Mesodermal cell (in vitro differentiated cells): ENCODE data around the gene HDGF.

Source experiments
- H3K27ac ChIP-seq: 2 replicates; pipeline ENCODE4 v1.7.0; 2013; ENCODE audit warnings: mild to moderate bottlenecking, low read depth, low read length, moderate library complexity; ENCODE audit not compliant: severe bottlenecking
- H3K36me3 ChIP-seq: 2 replicates; pipeline ENCODE4 v1.7.1; 2013; ENCODE audit warnings: mild to moderate bottlenecking, low read length, moderate library complexity; ENCODE audit not compliant: control insufficient read depth, insufficient read depth
- H3K4me1 ChIP-seq: one replicate; pipeline ENCODE4 v1.7.1; 2013; ENCODE audit warnings: mild to moderate bottlenecking, low read length; ENCODE audit not compliant: insufficient read depth, control insufficient read depth, poor library complexity, severe bottlenecking
- H3K4me3 ChIP-seq: 2 replicates; pipeline ENCODE4 v1.7.0; 2013; ENCODE audit warnings: low read length, control low read depth, mild to moderate bottlenecking; ENCODE audit not compliant: insufficient read depth, poor library complexity, severe bottlenecking; ENCODE audit errors: extremely low read depth
- H3K9me3 ChIP-seq: 2 replicates; pipeline ENCODE4 v1.7.1; 2013; ENCODE audit warnings: mild to moderate bottlenecking, low read length, moderate library complexity; ENCODE audit not compliant: control insufficient read depth
- WGBS, 2 experiments: methylation state at CpG; one replicate each; pipeline ENCODE4 v1.1.5; 2013; ENCODE audit warnings: missing lambda C conversion rate in 2 of 2; ENCODE audit not compliant: insufficient coverage in 2 of 2; 5-methylcytosine and 5-hydroxymethylcytosine counted together

Gene HDGF

DNA sequence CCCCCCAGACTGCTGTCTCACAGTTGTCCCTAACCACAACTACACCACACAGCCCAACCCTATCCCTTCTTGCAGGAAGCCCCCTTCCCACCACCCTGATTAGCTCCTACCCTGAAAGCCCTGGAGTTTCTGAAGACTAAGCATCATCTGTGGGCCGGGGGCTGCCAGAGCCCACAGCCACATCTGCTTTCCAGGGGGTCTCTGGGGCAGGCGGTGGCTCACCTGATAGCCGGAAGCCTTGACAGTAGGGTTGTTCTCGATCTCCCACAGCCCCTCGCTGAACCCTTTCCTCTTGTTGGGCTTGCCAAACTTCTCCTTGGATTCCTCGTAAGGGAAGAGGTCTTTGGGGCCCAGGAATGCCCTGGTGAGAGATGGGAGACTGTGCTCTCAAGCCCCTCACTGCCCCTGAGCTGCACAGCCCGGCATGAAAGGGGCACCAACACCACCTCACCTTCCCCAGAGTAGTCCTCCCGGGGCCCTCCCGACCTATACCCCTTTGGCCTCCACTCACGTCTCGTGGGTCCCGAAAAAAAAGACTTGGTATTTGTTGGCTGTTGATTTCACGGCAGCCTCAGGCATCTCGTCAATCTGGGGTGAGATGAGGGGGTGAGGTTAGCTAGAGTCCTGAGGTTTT, 6.6 kb downstream of the HDGF start:
- H3K4me1 ChIP-seq, result peaks cover 42% of the 10 kb centered on the region
- H3K9me3 ChIP-seq, result no peaks in the 10 kb centered on the region
- peaks cover 57% of the 10 kb centered on the region for H3K36me3 ChIP-seq
- no peak overlapping the region for H3K4me3 ChIP-seq
- H3K27ac ChIP-seq, result peak overlapping the region; percentile 49
- 91 to 97% methylated on average over 4 to 7 of the region's 14 CpGs for WGBS, 2 experiments

GRCh38 chr1:156744344-156744743, 7.1 kb downstream of the HDGF start:
- peaks cover 51% of the 10 kb centered on the region for H3K36me3 ChIP-seq
- 92 to 100% methylated on average over 1 to 9 of the region's 12 CpGs for WGBS, 2 experiments
- no peak overlapping the region for H3K4me3 ChIP-seq
- no peaks in the 10 kb centered on the region for H3K9me3 ChIP-seq
- peaks cover 36% of the 10 kb centered on the region for H3K4me1 ChIP-seq
- peak overlapping the region; percentile 29 for H3K27ac ChIP-seq

DNA sequence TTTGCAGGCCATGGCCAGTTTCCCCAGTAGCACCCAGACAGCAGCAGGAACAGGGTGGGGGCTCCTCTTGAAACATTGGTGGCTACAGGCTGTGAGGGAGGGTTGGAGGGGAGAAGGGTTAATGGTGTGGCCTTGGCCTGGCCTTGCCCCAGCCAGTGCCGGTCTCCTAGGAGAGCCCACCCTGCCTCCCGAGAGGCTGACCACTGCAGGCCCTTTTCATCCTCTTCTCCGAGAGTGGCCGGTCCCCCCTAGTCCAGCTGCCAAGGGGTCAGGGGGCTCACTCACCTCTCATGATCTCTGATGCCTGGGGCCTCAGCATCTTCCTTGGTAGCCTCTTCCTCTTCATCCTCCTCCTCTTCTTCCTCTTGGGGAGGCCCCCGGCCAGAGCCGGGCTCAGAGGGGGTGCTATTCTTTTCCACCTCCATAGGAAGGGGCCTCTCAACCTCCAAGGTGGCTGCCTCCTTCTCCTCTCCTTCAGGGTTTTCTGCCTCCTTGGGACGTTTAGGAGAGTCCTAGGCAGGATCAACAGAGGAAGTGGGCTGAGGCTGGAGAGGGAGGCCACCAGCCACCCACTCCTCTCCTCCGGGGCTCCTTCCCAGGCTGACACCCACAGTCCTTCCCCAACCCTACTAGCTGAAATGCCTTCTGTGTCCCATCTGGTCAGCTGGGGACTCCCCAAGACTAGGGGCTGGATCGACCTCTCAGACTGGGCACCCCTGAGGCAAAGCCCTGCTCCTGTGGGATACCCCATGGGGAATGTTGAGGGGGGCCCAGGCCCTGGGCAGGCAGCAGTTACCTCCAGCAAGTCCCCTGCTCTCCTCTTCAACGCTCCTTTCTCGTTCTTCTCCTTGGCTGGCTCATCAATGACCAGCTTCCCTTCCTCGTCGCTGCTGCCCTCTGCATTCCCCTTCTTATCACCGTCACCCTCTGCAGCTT, 7.8 kb downstream of the HDGF start:
- 96 to 100% methylated on average over 10 to 12 of the region's 14 CpGs for WGBS, 2 experiments
- H3K36me3 ChIP-seq, result peaks cover 49% of the 10 kb centered on the region

DNA sequence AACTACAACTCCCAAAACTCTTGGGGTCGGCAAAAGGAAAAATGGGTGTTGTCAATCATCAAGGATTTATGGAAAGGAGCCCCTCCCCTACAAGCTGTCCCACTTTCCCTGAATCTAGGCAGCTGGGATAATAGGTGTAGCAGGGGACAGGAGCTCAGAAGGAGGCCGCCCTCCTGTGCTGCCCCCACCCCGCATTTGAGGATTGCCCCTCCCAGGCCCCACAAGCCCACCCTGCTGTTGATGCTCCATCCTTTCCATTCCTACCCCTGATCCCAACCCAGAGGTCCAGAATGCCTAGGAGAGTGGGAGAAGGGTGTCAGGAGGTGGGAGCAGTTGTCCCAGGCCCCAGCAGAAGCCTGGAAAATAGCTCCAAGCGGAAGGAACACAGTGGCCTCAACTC, 8.7 kb downstream of the HDGF start:
- H3K4me1 ChIP-seq, result peaks cover 21% of the 10 kb centered on the region
- H3K4me3 ChIP-seq, result no peak overlapping the region
- WGBS, 2 experiments, result 93 to 100% methylated on average over 1 to 2 of the region's 4 CpGs
- peaks cover 58% of the 10 kb centered on the region for H3K36me3 ChIP-seq
- H3K27ac ChIP-seq, result no peak overlapping the region
- no peaks in the 10 kb centered on the region for H3K9me3 ChIP-seq

More for the DNA sequence above, 7.8 kb downstream of the HDGF start:
- Histone ChIP-seq H3K27ac (peak overlapping the region; percentile 29), H3K9me3 (no peaks in the 10 kb centered on the region), H3K4me3 (no peak overlapping the region), H3K4me1 (peaks cover 29% of the 10 kb centered on the region)

DNA sequence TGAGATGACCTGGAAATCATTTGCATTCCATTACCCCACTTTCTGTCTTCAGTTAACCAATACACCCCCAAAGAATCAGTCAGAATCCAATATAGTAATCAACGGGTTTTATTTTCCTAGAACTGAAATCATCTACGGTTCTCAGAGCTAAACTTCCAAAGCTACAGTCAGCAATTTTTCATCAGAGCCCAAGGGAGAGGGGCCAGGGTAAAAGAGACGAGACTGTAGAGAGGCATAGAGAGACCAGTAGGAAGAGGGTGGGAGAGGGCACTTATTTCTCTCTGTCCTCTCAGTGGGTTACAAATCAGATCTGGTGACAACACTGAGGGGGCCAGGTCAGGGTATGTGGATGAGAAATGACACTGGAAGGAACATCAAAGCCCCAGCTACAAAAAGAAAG, 9.5 kb downstream of the HDGF start:
- no peak overlapping the region for H3K4me3 ChIP-seq
- peaks cover 17% of the 10 kb centered on the region for H3K4me1 ChIP-seq
- WGBS, 2 experiments, result 100% methylated on average over 1 to 2 of the region's 3 CpGs
- peaks cover 66% of the 10 kb centered on the region for H3K36me3 ChIP-seq
- peak overlapping the region; percentile 76 for H3K27ac ChIP-seq
- no peaks in the 10 kb centered on the region for H3K9me3 ChIP-seq

DNA sequence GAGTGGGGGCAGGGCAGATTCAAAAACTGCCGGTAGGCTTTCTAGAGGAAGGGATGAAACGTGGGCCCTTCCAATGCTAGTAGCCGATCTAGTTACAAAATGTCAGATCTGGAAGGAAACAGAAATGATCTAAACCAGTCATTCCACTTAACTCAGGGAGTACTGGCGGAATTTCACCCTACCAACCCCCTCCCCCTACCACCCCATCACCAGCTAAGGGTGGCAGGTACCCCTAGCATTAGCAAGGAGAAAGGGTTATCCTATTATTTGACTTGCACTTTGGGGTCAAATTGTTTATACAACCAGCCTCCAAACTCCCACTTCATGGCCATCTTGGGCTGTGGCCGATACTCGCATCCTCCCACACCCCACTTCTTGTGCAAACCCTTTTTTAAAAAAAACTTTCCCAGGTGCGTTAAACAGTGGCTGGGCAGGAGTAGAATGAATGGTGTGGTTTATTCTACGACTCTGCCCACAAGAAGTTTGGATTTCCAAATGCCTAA, 9.9 kb downstream of the HDGF start:
- Histone ChIP-seq H3K4me1 (peaks cover 14% of the 10 kb centered on the region), H3K9me3 (no peaks in the 10 kb centered on the region), H3K36me3 (peaks cover 70% of the 10 kb centered on the region), H3K27ac (peak overlapping the region; percentile 76), H3K4me3 (peak overlapping the region; percentile 11)
- WGBS, 2 experiments, result 0% methylated on average over 2 of the region's 8 CpGs

DNA sequence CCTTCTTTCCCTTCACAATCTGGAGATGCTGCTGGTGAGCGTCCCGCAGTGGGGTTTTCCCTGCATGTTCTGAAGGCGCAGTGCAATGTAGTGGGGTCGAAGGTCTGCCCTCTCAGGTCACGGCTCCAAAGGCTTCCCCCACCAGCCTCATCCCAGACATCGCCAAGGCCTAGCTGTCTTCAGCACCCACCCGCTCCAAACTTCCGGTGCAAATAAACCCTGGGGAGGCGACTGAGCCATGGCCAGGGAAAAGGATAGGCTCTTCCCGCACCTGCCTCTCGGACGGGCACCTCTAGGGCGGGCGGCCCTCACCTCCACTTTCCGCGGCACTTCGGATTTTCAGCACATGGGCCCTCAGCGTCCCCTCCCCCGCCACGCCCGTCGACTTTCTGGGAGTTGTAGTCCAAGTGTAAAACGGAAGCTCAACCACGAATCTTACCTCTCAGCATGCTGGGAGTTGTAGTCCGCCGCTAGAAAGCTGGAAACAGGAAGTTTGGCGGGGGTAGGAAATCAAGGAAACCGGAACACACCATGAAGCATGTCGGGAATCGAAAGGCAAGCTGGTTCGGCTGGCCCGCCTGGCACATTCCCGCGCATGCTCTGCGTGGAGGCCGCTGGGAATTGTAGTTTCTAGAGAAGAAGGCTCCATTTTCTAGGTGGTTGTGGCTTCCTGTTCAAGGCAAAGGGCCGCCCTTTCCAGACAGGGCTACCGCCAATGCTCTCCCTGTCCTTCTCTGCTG, 10.6 kb downstream of the HDGF start, which contains the start of gene MRPL24:
Gene MRPL24, minus strand, starts transcription at position 348 of the 740 bp plus-strand sequence. CDS start 2,384 bp downstream, outside the sequence.
- H3K9me3 ChIP-seq, result no peaks in the 10 kb centered on the region
- H3K27ac ChIP-seq, result peak within 1 kb of the TSS; percentile 76
- peaks cover 77% of the 10 kb centered on the region for H3K36me3 ChIP-seq
- WGBS, 2 experiments, result 1 to 2% methylated on average over 22 to 30 of the region's 38 CpGs
- peaks cover 8% of the 10 kb centered on the region for H3K4me1 ChIP-seq
- peak within 1 kb of the TSS; percentile 69 for H3K4me3 ChIP-seq

GRCh38 chr1:156740237-156740740, 11.2 kb downstream of the HDGF start:
- Histone ChIP-seq H3K27ac (peak overlapping the region; percentile 62), H3K9me3 (no peaks in the 10 kb centered on the region)

GRCh38 chr1:156738916-156739315, 12.6 kb downstream of the HDGF start:
- no CpG with 5 or more reads among the region's 2 CpGs for WGBS, 2 experiments
- H3K4me3 ChIP-seq, result no peak overlapping the region
- H3K36me3 ChIP-seq, result peaks cover 65% of the 10 kb centered on the region
- no peaks in the 10 kb centered on the region for H3K9me3 ChIP-seq
- H3K4me1 ChIP-seq, result peaks cover 6% of the 10 kb centered on the region
- H3K27ac ChIP-seq, result no peak overlapping the region

More at GRCh38 chr1:156740237-156740740, 11.2 kb downstream of the HDGF start:
- Histone ChIP-seq H3K36me3 (peaks cover 77% of the 10 kb centered on the region), H3K4me3 (peak overlapping the region; percentile 69), H3K4me1 (peaks cover 6% of the 10 kb centered on the region)
- 12 to 16% methylated on average over 3 to 5 of the region's 7 CpGs for WGBS, 2 experiments

DNA sequence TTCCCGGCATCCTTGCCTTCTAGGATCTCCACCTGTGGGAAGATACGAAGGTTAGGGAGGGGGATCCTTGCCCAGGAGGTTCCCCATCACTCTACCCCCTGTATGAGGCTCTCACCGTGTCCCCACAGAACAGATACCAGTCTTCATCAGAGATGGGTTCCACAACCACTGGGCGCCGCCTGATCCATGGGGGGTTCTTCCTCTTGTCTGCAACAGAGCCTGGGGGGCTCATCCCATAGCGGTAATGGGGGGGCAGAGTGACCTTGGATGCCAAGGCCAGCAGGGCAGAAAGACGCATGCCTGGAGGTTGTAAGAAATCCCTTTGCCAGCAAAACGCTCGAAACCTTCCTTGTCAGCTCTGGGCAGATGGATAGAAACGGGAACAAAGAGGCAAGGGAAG, 13.1 kb downstream of the HDGF start:
- no peak overlapping the region for H3K27ac ChIP-seq
- WGBS, 2 experiments, result 91 to 96% methylated on average over 5 to 7 of the region's 10 CpGs
- H3K9me3 ChIP-seq, result no peaks in the 10 kb centered on the region
- no peak overlapping the region for H3K4me3 ChIP-seq
- H3K36me3 ChIP-seq, result peaks cover 65% of the 10 kb centered on the region
- H3K4me1 ChIP-seq, result peaks cover 6% of the 10 kb centered on the region
